HCT116 (cell line): Measurements from ENCODE around the gene ZNF414. TPM values are rescaled to one million over a fixed set of nuclear protein-coding genes. Genes with fewer than 3 reads are reported as not detected.

Source experiments
- ATAC-seq: fragments of 200-7000 bp; cut with Tn5 transposase; 2 replicates; pipeline ENCODE4 v1.9.1; 2020; ENCODE audit warnings: mild to moderate bottlenecking, moderate library complexity
- BruUV-seq: library from RNA; stranded (reverse); fragments of 400-500 nt; replicated peaks from 2 replicates; lab custom pipeline; 2021; lab: Mats Ljungman, UMichigan
- CTCF ChIA-PET: fragments of 300-600 bp; sonication (Branson Sonifier 250); formaldehyde crosslinking; loops from one replicate; lab custom pipeline; 2021; ENCODE audit warnings: antibody characterized with exemption; lab: Charles Lee
- POLR2A ChIA-PET: fragments of 300-600, 350-600 bp; sonication (Branson Sonifier 250); formaldehyde crosslinking; loops from one replicate; lab custom pipeline; 2021; ENCODE audit warnings: antibody characterized with exemption; lab: Charles Lee
- RAD21 ChIA-PET, 2 experiments: fragments of 300-600 bp; sonication (Branson Sonifier 250); formaldehyde crosslinking; loops; one replicate each; lab custom pipeline; 2023; ENCODE audit warnings: low total read pairs in 2 of 2; ENCODE audit not compliant: uncharacterized antibody in 2 of 2, unreplicated experiment in 2 of 2, low non-redundant PET in 1 of 2; lab: Charles Lee
- DNase-seq: peaks from one replicate; pipeline ENCODE4 v3.0.0-alpha.2; 2010; ENCODE audit warnings: low read depth, low spot score
- H2AFZ ChIP-seq: fragments of 200-600 bp; shearing (Covaris generic), sonication (generic); 2 replicates; pipeline ENCODE4 v1.6.1; 2017; ENCODE audit warnings: low read depth, mixed run types, mixed read lengths, antibody characterized with exemption, low read length; ENCODE audit not compliant: poor library complexity, severe bottlenecking
- H3K27ac ChIP-seq: 2 replicates; pipeline ENCODE4 v1.5.1; 2012; ENCODE audit warnings: low read depth, low read length
- H3K27me3 ChIP-seq: fragments of 200-600 bp; sonication (generic); 2 replicates; pipeline ENCODE4 v1.6.1; 2016; ENCODE audit warnings: mixed run types, low read length, mixed read lengths; ENCODE audit not compliant: insufficient read depth
- H3K36me3 ChIP-seq, 2 experiments: fragments of 200-500 bp in 1 of 2; fragments of 200-600 bp in 1 of 2; sonication (Bioruptor generic) in 1 of 2; sonication (generic) in 1 of 2; 2 replicates each; pipeline versions ENCODE4 v1.5.1 to v1.6.1; 2014 to 2016; ENCODE audit warnings: low read length in 2 of 2, inconsistent platforms in 1 of 2, mixed read lengths in 1 of 2, mixed run types in 1 of 2; ENCODE audit not compliant: insufficient read depth in 2 of 2, control insufficient read depth in 1 of 2
- H3K4me1 ChIP-seq, 2 experiments: fragments of 200-600 bp in 1 of 2; sonication (generic) in 1 of 2; 2 replicates each; pipeline versions ENCODE4 v1.5.1 to v1.6.1; 2012 to 2017; ENCODE audit warnings: low read length in 2 of 2, inconsistent platforms in 1 of 2, mild to moderate bottlenecking in 1 of 2, mixed read lengths in 1 of 2, mixed run types in 1 of 2, moderate library complexity in 1 of 2; ENCODE audit not compliant: insufficient read depth in 2 of 2, control insufficient read depth in 1 of 2
- H3K4me2 ChIP-seq: fragments of 200-600 bp; sonication (generic); 2 replicates; pipeline ENCODE4 v1.6.1; 2017; ENCODE audit warnings: mixed run types, low read length, mixed read lengths
- H3K4me3 ChIP-seq, 2 experiments: fragments of 200-600 bp in 1 of 2; sonication (generic) in 1 of 2; replicated peaks in 1 of 2; 2 replicates each; pipeline ENCODE4 v1.5.1; 2011 to 2016; ENCODE audit warnings: low read length in 2 of 2, control low read depth in 1 of 2, low read depth in 1 of 2, mild to moderate bottlenecking in 1 of 2, mixed read lengths in 1 of 2, mixed run types in 1 of 2
- H3K79me2 ChIP-seq: fragments of 200-600 bp; sonication (generic); 2 replicates; pipeline ENCODE4 v1.6.1; 2017; ENCODE audit warnings: mild to moderate bottlenecking, mixed run types, low read length, moderate library complexity, mixed read lengths; ENCODE audit not compliant: insufficient read depth
- H3K9ac ChIP-seq: fragments of 200-600 bp; sonication (generic); 2 replicates; pipeline ENCODE4 v1.6.1; 2016; ENCODE audit warnings: low read length, mixed read lengths
- H3K9me2 ChIP-seq: fragments of 200-600 bp; sonication (generic), shearing (Covaris generic); 2 replicates; pipeline ENCODE4 v1.6.1; 2017; ENCODE audit warnings: mixed run types, mild to moderate bottlenecking, moderate library complexity; ENCODE audit not compliant: insufficient read depth
- H3K9me3 ChIP-seq, 2 experiments: fragments of 200-500 bp in 1 of 2; fragments of 200-600 bp in 1 of 2; sonication (Bioruptor generic) in 1 of 2; sonication (generic) in 1 of 2; 2 replicates each; pipeline ENCODE4 v1.6.1; 2014 to 2017; ENCODE audit warnings: low read length in 2 of 2, mixed read lengths in 2 of 2, inconsistent platforms in 1 of 2, low read depth in 1 of 2, mild to moderate bottlenecking in 1 of 2, mixed run types in 1 of 2, moderate library complexity in 1 of 2; ENCODE audit not compliant: control insufficient read depth in 1 of 2, insufficient read depth in 1 of 2
- H4K20me1 ChIP-seq: fragments of 200-600 bp; sonication (generic), shearing (Covaris generic); 2 replicates; pipeline ENCODE4 v1.6.1; 2017; ENCODE audit warnings: mixed run types, mild to moderate bottlenecking, moderate library complexity; ENCODE audit not compliant: insufficient read depth
- ATF3 ChIP-seq: IDR thresholded peaks from 2 replicates; pipeline ENCODE4 v1.6.1; 2012
- EZH2 ChIP-seq: fragments of 200-600 bp; sonication (generic); IDR thresholded peaks from 2 replicates; pipeline ENCODE4 v1.6.1; 2017; ENCODE audit warnings: antibody characterized with exemption, mixed run types
- EZH2phosphoT487 ChIP-seq: fragments of 200-600 bp; IDR thresholded peaks from 2 replicates; pipeline ENCODE4 v1.6.1; 2018; ENCODE audit warnings: antibody characterized with exemption, borderline replicate concordance
- FOSL1 ChIP-seq: IDR thresholded peaks from 2 replicates; pipeline ENCODE4 v1.6.1; 2012; ENCODE audit warnings: low read depth
- JUND ChIP-seq: IDR thresholded peaks from 2 replicates; pipeline ENCODE4 v1.6.1; 2012
- MAX ChIP-seq: IDR thresholded peaks from 2 replicates; pipeline ENCODE4 v1.6.1; 2012
- TCF7L2 ChIP-seq: IDR thresholded peaks from 2 replicates; pipeline ENCODE4 v1.7.0; 2011; ENCODE audit warnings: borderline replicate concordance, inconsistent platforms; ENCODE audit not compliant: insufficient read depth, insufficient read length; ENCODE audit errors: extremely low read depth
- intact Hi-C: fragments of 100-400 bp; cut with micrococcal nuclease; formaldehyde crosslinking; loops from 2 replicates; pipeline ENCODE4 v1.10.0; 2022
- total RNA-seq: library from RNA; stranded (reverse); gene quantifications from one replicate; pipeline ENCODE4 v1.2.1, GENCODE V29; 2021; ENCODE audit not compliant: unreplicated experiment
- TF ChIP-seq, protein P1 (sequence below): IDR thresholded peaks from 2 replicates; pipeline ENCODE4 v1.6.1; 2012; ENCODE audit warnings: low read depth
- TF ChIP-seq, protein P2 (sequence below), 3 experiments: fragments of 200-600 bp in 1 of 3; sonication (generic) in 1 of 3; IDR thresholded peaks in 2 of 3; conservative IDR thresholded peaks in 1 of 3; 2 replicates each; pipeline ENCODE4 v1.5.1; 2012 to 2017; ENCODE audit warnings: low read depth in 2 of 3, low read length in 2 of 3, antibody characterized with exemption in 1 of 3, borderline replicate concordance in 1 of 3, control low read depth in 1 of 3, mild to moderate bottlenecking in 1 of 3, mixed read lengths in 1 of 3, mixed run types in 1 of 3, moderate library complexity in 1 of 3; ENCODE audit not compliant: insufficient read depth in 1 of 3
- TF ChIP-seq, protein P3 (sequence below): IDR thresholded peaks from 2 replicates; pipeline ENCODE4 v1.6.1; 2011; ENCODE audit warnings: mild to moderate bottlenecking, low read length, moderate library complexity; ENCODE audit not compliant: insufficient replicate concordance; ENCODE audit errors: extremely low read depth

The ZNF414 gene
- total RNA-seq, 1 experiment from 2014 or later = 31.9 TPM

- intact Hi-C loops = no loop called here
- Histone ChIP-seq H2AFZ (no peak overlapping the region), H3K4me3 (no peak overlapping the region), H3K79me2 (no peaks in the 10 kb centered on the region; the same call in 1 of the 2 replicates), H3K27ac (no peak overlapping the region), H3K9me2 (no peaks in the 10 kb centered on the region), H4K20me1 (no peaks in the 10 kb centered on the region), H3K36me3 (peaks cover 19 to 21% of the 10 kb centered on the region in 2 experiments; a peak in 3 of 4 replicates), H3K4me2 (no peak overlapping the region), H3K4me1 (peaks cover 0 to 1% of the 10 kb centered on the region in 2 experiments; a peak in 1 of 4 replicates), H3K9ac (no peak overlapping the region), H3K27me3 (no peaks in the 10 kb centered on the region), H3K9me3 (no peaks in the 10 kb centered on the region)
- no TSS peak for BruUV-seq
- CTCF ChIA-PET = no interaction called here
- RAD21 ChIA-PET = no interaction called here
- POLR2A ChIA-PET = no interaction called here
- DNase-seq (no peak), ATAC-seq (no peak)
- no peak for TF ChIP-seq TCF7L2
- TF ChIP-seq, protein P1, sequence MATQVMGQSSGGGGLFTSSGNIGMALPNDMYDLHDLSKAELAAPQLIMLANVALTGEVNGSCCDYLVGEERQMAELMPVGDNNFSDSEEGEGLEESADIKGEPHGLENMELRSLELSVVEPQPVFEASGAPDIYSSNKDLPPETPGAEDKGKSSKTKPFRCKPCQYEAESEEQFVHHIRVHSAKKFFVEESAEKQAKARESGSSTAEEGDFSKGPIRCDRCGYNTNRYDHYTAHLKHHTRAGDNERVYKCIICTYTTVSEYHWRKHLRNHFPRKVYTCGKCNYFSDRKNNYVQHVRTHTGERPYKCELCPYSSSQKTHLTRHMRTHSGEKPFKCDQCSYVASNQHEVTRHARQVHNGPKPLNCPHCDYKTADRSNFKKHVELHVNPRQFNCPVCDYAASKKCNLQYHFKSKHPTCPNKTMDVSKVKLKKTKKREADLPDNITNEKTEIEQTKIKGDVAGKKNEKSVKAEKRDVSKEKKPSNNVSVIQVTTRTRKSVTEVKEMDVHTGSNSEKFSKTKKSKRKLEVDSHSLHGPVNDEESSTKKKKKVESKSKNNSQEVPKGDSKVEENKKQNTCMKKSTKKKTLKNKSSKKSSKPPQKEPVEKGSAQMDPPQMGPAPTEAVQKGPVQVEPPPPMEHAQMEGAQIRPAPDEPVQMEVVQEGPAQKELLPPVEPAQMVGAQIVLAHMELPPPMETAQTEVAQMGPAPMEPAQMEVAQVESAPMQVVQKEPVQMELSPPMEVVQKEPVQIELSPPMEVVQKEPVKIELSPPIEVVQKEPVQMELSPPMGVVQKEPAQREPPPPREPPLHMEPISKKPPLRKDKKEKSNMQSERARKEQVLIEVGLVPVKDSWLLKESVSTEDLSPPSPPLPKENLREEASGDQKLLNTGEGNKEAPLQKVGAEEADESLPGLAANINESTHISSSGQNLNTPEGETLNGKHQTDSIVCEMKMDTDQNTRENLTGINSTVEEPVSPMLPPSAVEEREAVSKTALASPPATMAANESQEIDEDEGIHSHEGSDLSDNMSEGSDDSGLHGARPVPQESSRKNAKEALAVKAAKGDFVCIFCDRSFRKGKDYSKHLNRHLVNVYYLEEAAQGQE = no peak
- TF ChIP-seq MAX = no peak
- TF ChIP-seq FOSL1 = no peak
- no peak for TF ChIP-seq ATF3
- TF ChIP-seq, protein P2, sequence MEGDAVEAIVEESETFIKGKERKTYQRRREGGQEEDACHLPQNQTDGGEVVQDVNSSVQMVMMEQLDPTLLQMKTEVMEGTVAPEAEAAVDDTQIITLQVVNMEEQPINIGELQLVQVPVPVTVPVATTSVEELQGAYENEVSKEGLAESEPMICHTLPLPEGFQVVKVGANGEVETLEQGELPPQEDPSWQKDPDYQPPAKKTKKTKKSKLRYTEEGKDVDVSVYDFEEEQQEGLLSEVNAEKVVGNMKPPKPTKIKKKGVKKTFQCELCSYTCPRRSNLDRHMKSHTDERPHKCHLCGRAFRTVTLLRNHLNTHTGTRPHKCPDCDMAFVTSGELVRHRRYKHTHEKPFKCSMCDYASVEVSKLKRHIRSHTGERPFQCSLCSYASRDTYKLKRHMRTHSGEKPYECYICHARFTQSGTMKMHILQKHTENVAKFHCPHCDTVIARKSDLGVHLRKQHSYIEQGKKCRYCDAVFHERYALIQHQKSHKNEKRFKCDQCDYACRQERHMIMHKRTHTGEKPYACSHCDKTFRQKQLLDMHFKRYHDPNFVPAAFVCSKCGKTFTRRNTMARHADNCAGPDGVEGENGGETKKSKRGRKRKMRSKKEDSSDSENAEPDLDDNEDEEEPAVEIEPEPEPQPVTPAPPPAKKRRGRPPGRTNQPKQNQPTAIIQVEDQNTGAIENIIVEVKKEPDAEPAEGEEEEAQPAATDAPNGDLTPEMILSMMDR (IDR thresholded peaks at IDR 0.05 in 2 of 3, conservative IDR thresholded peaks at IDR 0.05 in 1 of 3; ENCODE audit: borderline replicate concordance in 1 of 3, insufficient read depth in 1 of 3, low read depth in 2 of 3, low read length in 2 of 3) = no peak
- TF ChIP-seq, protein P3, sequence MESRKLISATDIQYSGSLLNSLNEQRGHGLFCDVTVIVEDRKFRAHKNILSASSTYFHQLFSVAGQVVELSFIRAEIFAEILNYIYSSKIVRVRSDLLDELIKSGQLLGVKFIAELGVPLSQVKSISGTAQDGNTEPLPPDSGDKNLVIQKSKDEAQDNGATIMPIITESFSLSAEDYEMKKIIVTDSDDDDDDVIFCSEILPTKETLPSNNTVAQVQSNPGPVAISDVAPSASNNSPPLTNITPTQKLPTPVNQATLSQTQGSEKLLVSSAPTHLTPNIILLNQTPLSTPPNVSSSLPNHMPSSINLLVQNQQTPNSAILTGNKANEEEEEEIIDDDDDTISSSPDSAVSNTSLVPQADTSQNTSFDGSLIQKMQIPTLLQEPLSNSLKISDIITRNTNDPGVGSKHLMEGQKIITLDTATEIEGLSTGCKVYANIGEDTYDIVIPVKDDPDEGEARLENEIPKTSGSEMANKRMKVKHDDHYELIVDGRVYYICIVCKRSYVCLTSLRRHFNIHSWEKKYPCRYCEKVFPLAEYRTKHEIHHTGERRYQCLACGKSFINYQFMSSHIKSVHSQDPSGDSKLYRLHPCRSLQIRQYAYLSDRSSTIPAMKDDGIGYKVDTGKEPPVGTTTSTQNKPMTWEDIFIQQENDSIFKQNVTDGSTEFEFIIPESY = no peak
- no peak for TF ChIP-seq JUND
- no peak for TF ChIP-seq EZH2
- TF ChIP-seq EZH2phosphoT487 = no peak
These were observed 23.1 kb downstream of the ZNF414 start for GRCh38 chr19:8490873-8491272.
